H54 (cell line): ENCODE data around the gene SRGN.

Source experiments
- DNase-seq: peaks from one replicate; pipeline ENCODE4 v3.0.0; 2011; ENCODE audit warnings: low spot score, mixed read lengths; ENCODE audit not compliant: insufficient read length
- FAIRE-seq: peaks from 3 replicates; lab custom pipeline; 2011; peaks lifted over from hg19 to GRCh38; lab: Jason Lieb, UNC
- POLR2A ChIP-seq: IDR thresholded peaks from 2 replicates; pipeline ENCODE4 v1.6.1; 2011; ENCODE audit warnings: low read depth, mild to moderate bottlenecking, low read length

The SRGN gene

GRCh38 chr10:69089638-69090599 is 2.0 kb downstream of the SRGN start:
- FAIRE-seq (no peak), DNase-seq (no peak)
- no peak for TF ChIP-seq POLR2A

- TF ChIP-seq POLR2A, result no peak
- no peak for FAIRE-seq
- DNase-seq, result no peak
Observed at GRCh38 chr10:69090685-69091084, 2.8 kb downstream of the SRGN start.

GRCh38 chr10:69091143-69091651 is 3.3 kb downstream of the SRGN start:
- no peak for TF ChIP-seq POLR2A
- DNase-seq (no peak), FAIRE-seq (no peak)

- FAIRE-seq (peak; percentile 65), DNase-seq (peak; percentile 49)
- TF ChIP-seq POLR2A, result no peak
Observed at GRCh38 chr10:69092959-69093850, 5.3 kb downstream of the SRGN start.

- no peak for FAIRE-seq
- no peak for TF ChIP-seq POLR2A
- no peak for DNase-seq
Observed at GRCh38 chr10:69093933-69094332, 6.0 kb downstream of the SRGN start.

GRCh38 chr10:69096045-69096444 is 8.1 kb downstream of the SRGN start:
- no peak for DNase-seq
- FAIRE-seq, result no peak
- TF ChIP-seq POLR2A, result no peak

- no peak for TF ChIP-seq POLR2A
- FAIRE-seq, result no peak
- no peak for DNase-seq
Observed at GRCh38 chr10:69097729-69098128, 9.8 kb downstream of the SRGN start.

GRCh38 chr10:69100136-69100872 is 12.4 kb downstream of the SRGN start:
- FAIRE-seq (no peak), DNase-seq (no peak)
- TF ChIP-seq POLR2A, result no peak

GRCh38 chr10:69101451-69102095 is 13.7 kb downstream of the SRGN start:
- FAIRE-seq, result peak; percentile 90
- no peak for DNase-seq
- TF ChIP-seq POLR2A, result no peak

- TF ChIP-seq POLR2A, result no peak
- DNase-seq (no peak), FAIRE-seq (no peak)
Observed at GRCh38 chr10:69102440-69102839, 14.5 kb downstream of the SRGN start.

- no peak for FAIRE-seq
- no peak for TF ChIP-seq POLR2A
Observed at GRCh38 chr10:69103784-69104183, 15.9 kb downstream of the SRGN start.

GRCh38 chr10:69104994-69105790 is 17.3 kb downstream of the SRGN start:
- TF ChIP-seq POLR2A, result no peak
- FAIRE-seq (no peak), DNase-seq (no peak)

More at GRCh38 chr10:69103784-69104183, 15.9 kb downstream of the SRGN start:
- no peak for DNase-seq

- no peak for TF ChIP-seq POLR2A
- FAIRE-seq, result no peak
- DNase-seq, result no peak
Observed at GRCh38 chr10:69107176-69107490, 19.2 kb downstream of the SRGN start.
